ENCODE measurements around the gene ANO1. TPM values are rescaled to one million over a fixed set of nuclear protein-coding genes. Genes with fewer than 3 reads are reported as not detected.

Gene ANO1
- total RNA-seq, 2 experiments from 2014 or later: not detected

GRCh38 chr11:70038034-70038834 lies 39.9 kb upstream of the ANO1 start:
- peaks cover 29% of the 10 kb centered on the region for H3K27me3 Mint-ChIP-seq (ENCODE audit: low read depth)
- H3K9me3 Mint-ChIP-seq: peaks cover 28% of the 10 kb centered on the region
- CTCF ChIA-PET: interaction anchor here (0.5 kb wide), 1 partner anchor 36 kb away, joined by 3 read pairs; no protein-coding TSS in a partner anchor
- H3K4me3 Mint-ChIP-seq: no peak overlapping the region
- H3K36me3 Mint-ChIP-seq (ENCODE audit: low read depth): no peaks in the 10 kb centered on the region
- H3K4me1 Mint-ChIP-seq (ENCODE audit: low read depth): no peaks in the 10 kb centered on the region
- intact Hi-C loops (cut with micrococcal nuclease): no loop called here
- H3K27ac Mint-ChIP-seq: no peak overlapping the region
- DNase-seq: no peak

GRCh38 chr11:70040452-70040851 lies 37.7 kb upstream of the ANO1 start:
- peaks cover 35% of the 10 kb centered on the region for H3K27me3 Mint-ChIP-seq (ENCODE audit: low read depth)
- no peak overlapping the region for H3K4me3 Mint-ChIP-seq
- H3K27ac Mint-ChIP-seq: no peak overlapping the region
- H3K9me3 Mint-ChIP-seq: peaks cover 33% of the 10 kb centered on the region
- no peaks in the 10 kb centered on the region for H3K36me3 Mint-ChIP-seq (ENCODE audit: low read depth)
- no peaks in the 10 kb centered on the region for H3K4me1 Mint-ChIP-seq (ENCODE audit: low read depth)
- DNase-seq: no peak
- CTCF ChIA-PET: interaction anchor here (0.8 kb wide), 1 partner anchor 9 kb away, joined by 3 read pairs; no protein-coding TSS in a partner anchor
- intact Hi-C loops (cut with micrococcal nuclease): no loop called here

GRCh38 chr11:70040869-70041501 lies 37.1 kb upstream of the ANO1 start:
- no peak for DNase-seq
- intact Hi-C loops (cut with micrococcal nuclease): no loop called here
- no peaks in the 10 kb centered on the region for H3K4me1 Mint-ChIP-seq (ENCODE audit: low read depth)
- H3K36me3 Mint-ChIP-seq (ENCODE audit: low read depth): no peaks in the 10 kb centered on the region
- no peak overlapping the region for H3K27ac Mint-ChIP-seq
- H3K27me3 Mint-ChIP-seq (ENCODE audit: low read depth): peaks cover 38% of the 10 kb centered on the region
- peaks cover 33% of the 10 kb centered on the region for H3K9me3 Mint-ChIP-seq
- H3K4me3 Mint-ChIP-seq: no peak overlapping the region
- CTCF ChIA-PET: interaction anchor here (0.8 kb wide), 1 partner anchor 8 kb away, joined by 3 read pairs; no protein-coding TSS in a partner anchor

GRCh38 chr11:70043482-70043881 lies 34.6 kb upstream of the ANO1 start:
- Mint-ChIP-seq H3K27me3 (ENCODE audit: low read depth) (peaks cover 32% of the 10 kb centered on the region), H3K36me3 (ENCODE audit: low read depth) (no peaks in the 10 kb centered on the region), H3K9me3 (peaks cover 28% of the 10 kb centered on the region), H3K4me3 (no peak overlapping the region), H3K4me1 (ENCODE audit: low read depth) (no peaks in the 10 kb centered on the region), H3K27ac (no peak overlapping the region)
- intact Hi-C loops (cut with micrococcal nuclease): no loop called here
- CTCF ChIA-PET: no interaction called here
- DNase-seq: no peak

- Mint-ChIP-seq H3K27me3 (ENCODE audit: low read depth) (peaks cover 23% of the 10 kb centered on the region), H3K36me3 (ENCODE audit: low read depth) (no peaks in the 10 kb centered on the region), H3K4me1 (ENCODE audit: low read depth) (no peaks in the 10 kb centered on the region), H3K9me3 (peaks cover 19% of the 10 kb centered on the region), H3K27ac (no peak overlapping the region), H3K4me3 (no peak overlapping the region)
- CTCF ChIA-PET: no interaction called here
- no peak for DNase-seq
- intact Hi-C loops (cut with micrococcal nuclease): no loop called here
Measured at GRCh38 chr11:70046089-70046488, 32.0 kb upstream of the ANO1 start.

GRCh38 chr11:70048279-70049024 lies 29.7 kb upstream of the ANO1 start:
- Mint-ChIP-seq H3K9me3 (peaks cover 3% of the 10 kb centered on the region), H3K36me3 (ENCODE audit: low read depth) (no peaks in the 10 kb centered on the region), H3K27me3 (ENCODE audit: low read depth) (peaks cover 29% of the 10 kb centered on the region), H3K4me1 (ENCODE audit: low read depth) (no peaks in the 10 kb centered on the region), H3K4me3 (no peak overlapping the region), H3K27ac (no peak overlapping the region)
- CTCF ChIA-PET: interaction anchor here (1.0 to 1.4 kb wide), 2 partner anchors 8 to 76 kb away, joined by 3 read pairs; no protein-coding TSS in a partner anchor
- intact Hi-C loops (cut with micrococcal nuclease): no loop called here
- no peak for DNase-seq

GRCh38 chr11:70049045-70049444 lies 29.1 kb upstream of the ANO1 start:
- intact Hi-C loops (cut with micrococcal nuclease): no loop called here
- peaks cover 1% of the 10 kb centered on the region for H3K9me3 Mint-ChIP-seq
- H3K4me3 Mint-ChIP-seq: no peak overlapping the region
- CTCF ChIA-PET: interaction anchor here (1.0 to 1.4 kb wide), 2 partner anchors 8 to 75 kb away, joined by 3 read pairs; no protein-coding TSS in a partner anchor
- H3K36me3 Mint-ChIP-seq (ENCODE audit: low read depth): no peaks in the 10 kb centered on the region
- DNase-seq: no peak
- no peaks in the 10 kb centered on the region for H3K4me1 Mint-ChIP-seq (ENCODE audit: low read depth)
- no peak overlapping the region for H3K27ac Mint-ChIP-seq
- peaks cover 29% of the 10 kb centered on the region for H3K27me3 Mint-ChIP-seq (ENCODE audit: low read depth)

GRCh38 chr11:70050243-70050642 lies 27.9 kb upstream of the ANO1 start:
- intact Hi-C loops (cut with micrococcal nuclease): no loop called here
- no peaks in the 10 kb centered on the region for H3K4me1 Mint-ChIP-seq (ENCODE audit: low read depth)
- no peaks in the 10 kb centered on the region for H3K36me3 Mint-ChIP-seq (ENCODE audit: low read depth)
- no peak overlapping the region for H3K27ac Mint-ChIP-seq
- H3K9me3 Mint-ChIP-seq: no peaks in the 10 kb centered on the region
- no peak overlapping the region for H3K4me3 Mint-ChIP-seq
- DNase-seq: no peak
- H3K27me3 Mint-ChIP-seq (ENCODE audit: low read depth): peaks cover 25% of the 10 kb centered on the region
- CTCF ChIA-PET: interaction anchor here (1.4 kb wide), 1 partner anchor 74 kb away, joined by 3 read pairs; no protein-coding TSS in a partner anchor

- no peak overlapping the region for H3K27ac Mint-ChIP-seq
- H3K27me3 Mint-ChIP-seq (ENCODE audit: low read depth): peaks cover 37% of the 10 kb centered on the region
- CTCF ChIA-PET: no interaction called here
- no peaks in the 10 kb centered on the region for H3K4me1 Mint-ChIP-seq (ENCODE audit: low read depth)
- no peak for DNase-seq
- H3K36me3 Mint-ChIP-seq (ENCODE audit: low read depth): no peaks in the 10 kb centered on the region
- H3K4me3 Mint-ChIP-seq: no peak overlapping the region
- peaks cover 4% of the 10 kb centered on the region for H3K9me3 Mint-ChIP-seq
- intact Hi-C loops (cut with micrococcal nuclease): no loop called here
Measured at GRCh38 chr11:70054004-70054403, 24.1 kb upstream of the ANO1 start.

GRCh38 chr11:70055444-70055843 lies 22.7 kb upstream of the ANO1 start:
- H3K27ac Mint-ChIP-seq: no peak overlapping the region
- DNase-seq: no peak
- peaks cover 30% of the 10 kb centered on the region for H3K27me3 Mint-ChIP-seq (ENCODE audit: low read depth)
- no peak overlapping the region for H3K4me3 Mint-ChIP-seq
- intact Hi-C loops (cut with micrococcal nuclease): no loop called here
- CTCF ChIA-PET: no interaction called here
- H3K4me1 Mint-ChIP-seq (ENCODE audit: low read depth): no peaks in the 10 kb centered on the region
- H3K36me3 Mint-ChIP-seq (ENCODE audit: low read depth): no peaks in the 10 kb centered on the region
- H3K9me3 Mint-ChIP-seq: peaks cover 4% of the 10 kb centered on the region

GRCh38 chr11:70057080-70057479 lies 21.0 kb upstream of the ANO1 start:
- Mint-ChIP-seq H3K36me3 (ENCODE audit: low read depth) (no peaks in the 10 kb centered on the region), H3K4me1 (ENCODE audit: low read depth) (no peaks in the 10 kb centered on the region), H3K9me3 (peaks cover 4% of the 10 kb centered on the region), H3K4me3 (no peak overlapping the region), H3K27me3 (ENCODE audit: low read depth) (peaks cover 23% of the 10 kb centered on the region), H3K27ac (no peak overlapping the region)
- intact Hi-C loops (cut with micrococcal nuclease): no loop called here
- CTCF ChIA-PET: no interaction called here
- no peak for DNase-seq

GRCh38 chr11:70059971-70060370 lies 18.1 kb upstream of the ANO1 start:
- H3K4me3 Mint-ChIP-seq: no peak overlapping the region
- H3K36me3 Mint-ChIP-seq (ENCODE audit: low read depth): no peaks in the 10 kb centered on the region
- CTCF ChIA-PET: no interaction called here
- no peak overlapping the region for H3K27ac Mint-ChIP-seq
- no peak for DNase-seq
- H3K9me3 Mint-ChIP-seq: peaks cover 4% of the 10 kb centered on the region
- H3K27me3 Mint-ChIP-seq (ENCODE audit: low read depth): peaks cover 19% of the 10 kb centered on the region
- H3K4me1 Mint-ChIP-seq (ENCODE audit: low read depth): no peaks in the 10 kb centered on the region
- intact Hi-C loops (cut with micrococcal nuclease): no loop called here

Data from activated naive CD4-positive, alpha-beta T cell treated with anti-CD3 and anti-CD28 coated beads for 36 hours (primary cell).